Astrocyte of the spinal cord (primary cell): ENCODE results near the gene CDH12.
A peak's percentile ranks its signal among the peaks of the same experiment; 100 is the strongest.

Experiments used
- DNase-seq: peaks from one replicate; pipeline ENCODE4 v3.0.0; 2011; ENCODE audit warnings: low read depth, low spot score
- H3K4me3 ChIP-seq: 2 replicates; pipeline ENCODE4 v1.5.1; 2011; ENCODE audit warnings: low read depth, mild to moderate bottlenecking, low read length, moderate library complexity
- CTCF ChIP-seq: IDR thresholded peaks from 2 replicates; pipeline ENCODE4 v1.5.1; 2012; ENCODE audit warnings: low read depth, mild to moderate bottlenecking, low read length, inconsistent platforms
- in situ Hi-C: cut with HindIII; loops from 2 replicates; pipeline ENCODE4 v1.10.0; 2017; ENCODE audit warnings: low sequenced_read_pairs

CDH12 gene

GRCh38 chr5:22411554-22412349 is 441.4 kb downstream of the CDH12 start:
- no peak for DNase-seq
- H3K4me3 ChIP-seq = no peak overlapping the region
- no peak for TF ChIP-seq CTCF
- in situ Hi-C loops = no loop called here

- TF ChIP-seq CTCF = no peak
- no peak for DNase-seq
- H3K4me3 ChIP-seq = no peak overlapping the region
- in situ Hi-C loops = no loop called here
These were observed 461.2 kb downstream of the CDH12 start for GRCh38 chr5:22391956-22392355.

- no peak for TF ChIP-seq CTCF
- no peak overlapping the region for H3K4me3 ChIP-seq
- in situ Hi-C loops = no loop called here
- no peak for DNase-seq
These were observed 462.3 kb downstream of the CDH12 start for GRCh38 chr5:22390888-22391287.

DNA sequence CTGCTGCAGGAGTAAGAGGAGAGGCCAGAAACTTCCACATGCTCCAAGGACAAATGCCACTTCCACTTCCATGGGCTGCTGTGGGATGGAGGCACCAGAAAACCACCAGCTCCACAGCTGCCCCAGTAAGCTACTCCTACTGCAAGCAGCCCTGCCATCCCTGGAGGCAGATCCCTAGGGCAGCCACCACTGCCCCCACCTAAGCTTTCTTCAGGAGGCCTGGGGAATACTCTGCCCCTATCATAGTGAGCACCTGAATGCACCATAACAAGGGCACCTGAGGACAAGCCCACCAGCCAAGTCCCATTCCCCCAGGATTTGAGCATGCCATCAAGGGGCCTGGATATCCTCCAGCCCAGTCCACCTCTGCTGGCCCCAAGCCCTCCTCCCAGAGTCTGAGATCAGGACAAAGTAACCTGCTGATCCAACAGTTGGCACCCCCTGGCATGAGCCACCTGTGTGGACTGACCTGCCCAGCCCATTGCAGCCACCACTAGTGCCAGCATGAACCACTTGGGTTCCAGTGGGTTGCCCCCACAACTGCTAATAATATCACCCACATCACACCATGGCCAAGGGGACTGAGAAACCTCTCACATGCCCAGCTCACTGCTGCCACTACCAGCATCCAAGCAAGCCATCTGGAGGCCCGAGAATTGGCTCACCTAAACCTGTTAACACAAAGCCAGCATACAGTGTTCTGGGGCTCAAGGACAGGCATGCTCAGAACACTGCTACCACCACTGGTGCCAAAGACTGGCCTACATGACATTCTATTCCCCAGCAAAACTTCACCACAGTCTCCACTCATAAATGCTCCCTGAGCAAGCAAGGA is 480.1 kb downstream of the CDH12 start:
- DNase-seq = no peak
- in situ Hi-C loops = no loop called here
- no peak overlapping the region for H3K4me3 ChIP-seq
- no peak for TF ChIP-seq CTCF

- H3K4me3 ChIP-seq = no peak overlapping the region
- TF ChIP-seq CTCF = no peak
- DNase-seq = peak; percentile 30
- in situ Hi-C loops = no loop called here
These were observed 480.8 kb downstream of the CDH12 start for GRCh38 chr5:22372376-22372775.

DNA sequence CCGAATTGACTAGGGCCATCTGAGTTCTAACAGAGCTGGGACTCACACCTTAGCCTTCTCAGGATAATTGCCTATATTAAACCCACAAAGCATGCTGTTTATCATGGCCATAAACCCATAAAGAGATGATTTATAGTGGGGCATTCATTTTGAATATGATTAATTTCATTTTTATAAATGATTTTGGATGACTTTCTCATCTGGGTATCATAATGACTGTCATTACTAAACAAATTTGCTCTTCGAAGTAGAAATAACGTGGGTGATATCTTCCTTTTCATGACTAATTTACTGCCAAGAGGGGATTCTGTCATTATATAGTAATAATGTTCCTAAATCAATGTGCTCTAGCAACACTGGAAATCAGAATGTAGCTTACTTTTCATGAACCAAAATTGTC is 498.2 kb downstream of the CDH12 start:
- no peak overlapping the region for H3K4me3 ChIP-seq
- no peak for DNase-seq
- in situ Hi-C loops = no loop called here
- TF ChIP-seq CTCF = no peak
